AG04450 (cell line): Measurements from ENCODE around the gene TMEM154. TPM values are rescaled to one million over a fixed set of nuclear protein-coding genes. Genes with fewer than 3 reads are reported as not detected.

ENCODE experiments used
- CTCF ChIA-PET: fragments of 300-600, 350-600 bp; formaldehyde crosslinking; extraction: SDS; loops from one replicate; lab custom pipeline; 2022; ENCODE audit warnings: antibody characterized with exemption, inconsistent platforms; lab: Charles Lee
- POLR2A ChIA-PET: fragments of 350-600 bp; formaldehyde crosslinking; extraction: SDS; loops from one replicate; lab custom pipeline; 2021; ENCODE audit warnings: antibody characterized with exemption, inconsistent platforms; lab: Yijun Ruan, JAX
- DNase-seq: peaks from one replicate; pipeline ENCODE4 v3.0.0-alpha.2; 2011; ENCODE audit warnings: low read depth, low spot score
- H3K27ac ChIP-seq: one replicate; pipeline ENCODE4 v1.5.1; 2012; ENCODE audit warnings: low read depth, low read length, control low read depth
- H3K27me3 ChIP-seq: one replicate; pipeline ENCODE4 v1.6.0; 2012; ENCODE audit warnings: low read length; ENCODE audit not compliant: control insufficient read depth, insufficient read depth
- H3K4me3 ChIP-seq: 2 replicates; pipeline ENCODE4 v1.5.1; 2011; ENCODE audit warnings: mild to moderate bottlenecking, low read depth, low read length, control low read depth
- H3K9me3 ChIP-seq: 2 replicates; pipeline ENCODE4 v1.5.1; 2012; ENCODE audit warnings: low read length; ENCODE audit not compliant: control insufficient read depth, insufficient read depth
- polyA plus RNA-seq: library from polyadenylated mRNA; depleted of rRNA; stranded (reverse); fragments of >200 nt; gene quantifications from 2 replicates; pipeline ENCODE4 v1.2.3, GENCODE V29; 2011
- TF ChIP-seq, protein P1 (sequence below): IDR thresholded peaks from 2 replicates; pipeline ENCODE4 v1.5.1; 2011; ENCODE audit warnings: low read depth, low read length, control low read depth, inconsistent platforms

Gene TMEM154
- polyA plus RNA-seq, 1 experiment = 0.63 TPM

DNA sequence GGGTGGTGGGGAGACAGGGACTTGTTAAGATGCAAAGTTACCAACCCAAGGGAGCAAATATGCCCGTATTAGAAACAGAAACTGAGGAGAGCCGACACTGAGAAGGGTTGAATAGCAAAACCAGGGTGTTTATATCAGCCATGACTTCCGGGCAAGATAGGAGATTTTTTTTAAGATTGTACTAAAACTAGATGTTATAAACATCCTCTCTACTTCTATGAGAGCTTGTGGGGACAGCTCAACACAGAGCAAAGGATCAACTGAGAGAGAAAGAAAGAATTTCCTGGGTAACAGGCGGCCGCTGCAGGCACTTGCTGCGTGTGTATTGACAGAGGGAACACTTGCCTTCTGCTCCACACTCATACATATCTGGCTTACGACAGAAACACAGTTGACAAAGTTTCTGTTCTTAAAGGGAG, 94.8 kb downstream of the TMEM154 start:
- no peak for DNase-seq
- ChIA-PET CTCF (interaction anchor here (1.5 kb wide), 1 partner anchor 55 kb away, joined by 3 read pairs; no protein-coding TSS in a partner anchor), POLR2A (no interaction called here)
- TF ChIP-seq, protein P1, sequence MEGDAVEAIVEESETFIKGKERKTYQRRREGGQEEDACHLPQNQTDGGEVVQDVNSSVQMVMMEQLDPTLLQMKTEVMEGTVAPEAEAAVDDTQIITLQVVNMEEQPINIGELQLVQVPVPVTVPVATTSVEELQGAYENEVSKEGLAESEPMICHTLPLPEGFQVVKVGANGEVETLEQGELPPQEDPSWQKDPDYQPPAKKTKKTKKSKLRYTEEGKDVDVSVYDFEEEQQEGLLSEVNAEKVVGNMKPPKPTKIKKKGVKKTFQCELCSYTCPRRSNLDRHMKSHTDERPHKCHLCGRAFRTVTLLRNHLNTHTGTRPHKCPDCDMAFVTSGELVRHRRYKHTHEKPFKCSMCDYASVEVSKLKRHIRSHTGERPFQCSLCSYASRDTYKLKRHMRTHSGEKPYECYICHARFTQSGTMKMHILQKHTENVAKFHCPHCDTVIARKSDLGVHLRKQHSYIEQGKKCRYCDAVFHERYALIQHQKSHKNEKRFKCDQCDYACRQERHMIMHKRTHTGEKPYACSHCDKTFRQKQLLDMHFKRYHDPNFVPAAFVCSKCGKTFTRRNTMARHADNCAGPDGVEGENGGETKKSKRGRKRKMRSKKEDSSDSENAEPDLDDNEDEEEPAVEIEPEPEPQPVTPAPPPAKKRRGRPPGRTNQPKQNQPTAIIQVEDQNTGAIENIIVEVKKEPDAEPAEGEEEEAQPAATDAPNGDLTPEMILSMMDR = no peak
- Histone ChIP-seq H3K27me3 (no peaks in the 10 kb centered on the region), H3K9me3 (no peaks in the 10 kb centered on the region), H3K4me3 (peak overlapping the region; percentile 20; the same call in 1 of the 2 replicates), H3K27ac (no peak overlapping the region)

DNA sequence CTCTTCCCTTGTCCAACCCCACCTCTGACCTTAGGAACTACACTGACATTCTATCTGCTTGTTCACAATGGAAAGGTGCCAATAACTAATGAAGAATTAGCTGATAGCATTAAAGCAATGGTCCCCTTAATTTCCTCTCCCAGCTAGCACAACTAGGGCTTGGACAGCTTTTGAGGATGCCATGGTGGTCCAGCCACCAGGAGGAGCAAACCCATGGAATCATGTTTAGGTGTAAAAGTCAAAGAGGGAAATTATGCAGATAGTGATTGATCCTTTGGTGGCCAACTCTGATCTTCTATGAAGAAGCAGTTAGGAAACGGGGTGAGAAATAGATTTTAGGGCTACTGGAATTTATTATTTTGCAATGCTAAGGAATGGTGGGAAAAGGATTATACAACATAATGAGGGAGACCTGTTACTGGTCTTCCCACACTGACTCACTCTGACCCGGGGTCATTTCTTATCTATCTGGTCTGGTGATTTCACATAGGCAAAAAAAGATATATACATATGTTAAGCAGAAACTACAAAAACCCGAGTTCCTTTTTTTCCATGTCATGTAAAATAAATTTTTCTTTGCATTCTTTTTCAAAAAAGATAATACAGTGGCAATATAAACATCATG, 98.1 kb downstream of the TMEM154 start:
- CTCF ChIA-PET = interaction anchor here (0.6 to 1.0 kb wide), 2 partner anchors 81 to 1061 kb away, joined by 3 to 4 read pairs; no protein-coding TSS in a partner anchor
- Histone ChIP-seq H3K4me3 (no peak overlapping the region), H3K27ac (no peak overlapping the region), H3K27me3 (no peaks in the 10 kb centered on the region), H3K9me3 (no peaks in the 10 kb centered on the region)
- POLR2A ChIA-PET = no interaction called here
- TF ChIP-seq, protein P1 = peak; percentile 19; the same call in 1 of the 2 replicates
- DNase-seq = no peak

DNA sequence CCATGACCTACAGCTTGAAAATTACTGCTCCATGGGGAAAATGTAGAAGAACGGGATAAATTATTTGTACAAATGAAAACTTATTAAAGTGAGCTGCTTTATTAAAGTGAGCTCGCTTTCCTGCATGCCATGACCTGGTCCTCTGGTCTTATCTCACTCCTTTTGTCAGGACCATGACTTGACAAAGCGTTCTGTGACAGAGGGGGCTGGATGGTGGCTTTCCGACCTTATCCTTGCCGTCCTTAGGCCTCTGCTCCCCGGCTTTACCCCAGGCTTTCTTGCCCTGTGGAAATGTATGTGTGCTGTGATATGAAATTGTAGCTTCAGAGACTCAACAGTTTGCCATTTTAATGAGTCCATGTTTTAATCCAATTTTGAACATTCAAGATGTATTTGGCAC, 99.9 kb downstream of the TMEM154 start:
- TF ChIP-seq, protein P1 = no peak
- no peak overlapping the region for H3K27ac ChIP-seq
- H3K9me3 ChIP-seq = no peaks in the 10 kb centered on the region
- no peaks in the 10 kb centered on the region for H3K27me3 ChIP-seq
- DNase-seq = no peak
- H3K4me3 ChIP-seq = no peak overlapping the region
- ChIA-PET CTCF (interaction anchor here (1.0 kb wide), 1 partner anchor 125 kb away, joined by 3 read pairs; no protein-coding TSS in a partner anchor), POLR2A (no interaction called here)

DNA sequence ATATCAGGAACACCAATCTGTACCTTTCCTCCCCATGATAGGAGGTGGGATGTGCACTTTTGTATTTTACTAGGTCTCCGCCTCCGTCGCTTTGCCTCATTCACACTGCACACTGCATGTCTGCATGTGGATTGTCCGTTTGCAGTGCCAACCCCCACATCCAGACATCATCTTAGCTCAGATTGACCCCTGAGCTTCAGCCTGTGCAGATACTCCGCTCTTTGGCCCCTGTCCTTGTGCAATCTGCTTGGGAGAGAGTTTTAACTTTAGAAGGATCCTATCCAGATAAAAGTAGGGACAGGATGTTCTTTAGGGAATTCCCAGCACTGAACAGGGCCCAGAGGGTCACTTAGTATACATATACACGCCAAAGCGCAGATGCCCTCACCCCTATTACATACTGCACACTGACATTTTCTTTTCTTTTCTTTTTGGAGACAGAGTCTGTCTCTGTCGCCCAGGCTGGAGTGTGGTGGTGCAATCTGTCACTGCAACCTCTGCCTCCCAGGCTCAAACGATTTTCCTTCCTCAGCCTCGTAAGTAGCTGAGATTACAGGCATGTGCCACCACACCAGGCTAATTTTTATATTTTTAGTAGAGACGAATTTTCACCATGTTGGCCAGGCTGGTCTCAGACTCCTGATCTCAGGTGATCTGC, 100.6 kb downstream of the TMEM154 start:
- Histone ChIP-seq H3K27ac (no peak overlapping the region), H3K4me3 (no peak overlapping the region), H3K27me3 (no peaks in the 10 kb centered on the region), H3K9me3 (no peaks in the 10 kb centered on the region)
- TF ChIP-seq, protein P1 = no peak
- CTCF ChIA-PET = interaction anchor here (1.0 kb wide), 1 partner anchor 125 kb away, joined by 3 read pairs; no protein-coding TSS in a partner anchor
- DNase-seq = no peak
- POLR2A ChIA-PET = no interaction called here

DNA sequence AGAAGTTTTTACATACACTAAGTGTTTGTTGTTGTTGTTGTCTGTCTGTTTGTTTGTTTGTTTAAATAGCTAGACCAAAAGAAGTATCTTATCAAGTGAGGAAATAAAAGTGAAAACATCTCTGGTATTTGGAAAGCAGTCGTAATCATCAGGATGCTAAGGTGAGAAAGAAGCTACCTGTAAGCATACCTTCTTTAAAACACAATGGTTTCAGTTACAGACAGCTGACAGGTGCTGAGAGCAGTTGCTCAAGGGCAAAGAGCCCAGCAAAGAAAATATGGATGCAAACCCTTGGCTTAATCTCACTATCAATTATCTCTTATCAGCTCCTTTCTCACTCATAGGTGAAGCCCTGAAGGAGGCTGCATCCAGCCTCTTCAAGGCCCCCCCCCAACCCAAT, 101.1 kb downstream of the TMEM154 start:
- Histone ChIP-seq H3K9me3 (no peaks in the 10 kb centered on the region), H3K27me3 (no peaks in the 10 kb centered on the region), H3K4me3 (no peak overlapping the region), H3K27ac (no peak overlapping the region)
- TF ChIP-seq, protein P1 = no peak
- DNase-seq = no peak
- ChIA-PET POLR2A (no interaction called here), CTCF (no interaction called here)
